Mesenchymal stem cell (in vitro differentiated cells and primary cell): Measurements from ENCODE around the gene INPP4A.

Source experiments
- DNase-seq: peaks from one replicate; pipeline ENCODE4 v3.0.0-alpha.2; 2013
- H2AFZ ChIP-seq: one replicate; pipeline ENCODE4 v1.6.1; 2013; ENCODE audit warnings: low read depth, mild to moderate bottlenecking, control low read depth, inconsistent platforms, low read length, moderate library complexity
- H2AK5ac ChIP-seq: 2 replicates; pipeline ENCODE4 v1.6.1; 2013; ENCODE audit warnings: low read length, moderate library complexity, mild to moderate bottlenecking, inconsistent platforms; ENCODE audit not compliant: severe bottlenecking
- H2BK120ac ChIP-seq: one replicate; pipeline ENCODE4 v1.6.1; 2013; ENCODE audit warnings: low read depth, mild to moderate bottlenecking, inconsistent platforms, low read length, moderate library complexity
- H2BK12ac ChIP-seq, 2 experiments: one replicate each; pipeline ENCODE4 v1.6.1; 2013; ENCODE audit warnings: inconsistent platforms in 2 of 2, low read length in 2 of 2, mild to moderate bottlenecking in 2 of 2, moderate library complexity in 2 of 2, control low read depth in 1 of 2
- H2BK15ac ChIP-seq: one replicate; pipeline ENCODE4 v1.6.1; 2013; ENCODE audit warnings: mild to moderate bottlenecking, low read depth, inconsistent platforms; ENCODE audit not compliant: poor library complexity, severe bottlenecking
- H2BK5ac ChIP-seq: 2 replicates; pipeline ENCODE4 v1.6.1; 2013; ENCODE audit warnings: low read depth, mild to moderate bottlenecking, low read length, control low read depth, inconsistent platforms; ENCODE audit not compliant: poor library complexity, severe bottlenecking
- H3K14ac ChIP-seq, 2 experiments: one replicate each; pipeline ENCODE4 v1.6.1; 2013; ENCODE audit warnings: inconsistent platforms in 2 of 2, low read length in 2 of 2, control low read depth in 1 of 2, mild to moderate bottlenecking in 1 of 2, moderate library complexity in 1 of 2
- H3K18ac ChIP-seq, 2 experiments: one replicate each; pipeline ENCODE4 v1.6.1; 2013; ENCODE audit warnings: inconsistent platforms in 2 of 2, low read length in 2 of 2, control low read depth in 1 of 2, low read depth in 1 of 2, mild to moderate bottlenecking in 1 of 2
- H3K23ac ChIP-seq, 2 experiments: one replicate each; pipeline ENCODE4 v1.6.1; 2013; ENCODE audit warnings: inconsistent platforms in 2 of 2, low read length in 2 of 2, mild to moderate bottlenecking in 2 of 2, moderate library complexity in 2 of 2, control low read depth in 1 of 2
- H3K27ac ChIP-seq: 2 replicates; pipeline ENCODE4 v1.5.1; 2013; ENCODE audit warnings: mild to moderate bottlenecking, moderate library complexity, low read length, control low read depth, inconsistent platforms; ENCODE audit not compliant: poor library complexity, severe bottlenecking
- H3K27me3 ChIP-seq, 2 experiments: 2 replicates each; pipeline versions ENCODE4 v1.6.1 to v1.7.0; 2013; ENCODE audit warnings: low read length in 2 of 2, mild to moderate bottlenecking in 2 of 2, moderate library complexity in 2 of 2, control low read depth in 1 of 2, inconsistent platforms in 1 of 2; ENCODE audit not compliant: control insufficient read depth in 1 of 2, insufficient read depth in 1 of 2
- H3K36me3 ChIP-seq, 2 experiments: 2 replicates each; pipeline versions ENCODE4 v1.6.1 to v1.7.0; 2013; ENCODE audit warnings: low read length in 2 of 2, control low read depth in 1 of 2, inconsistent platforms in 1 of 2, low read depth in 1 of 2, mild to moderate bottlenecking in 1 of 2; ENCODE audit not compliant: insufficient read depth in 2 of 2, control insufficient read depth in 1 of 2
- H3K4ac ChIP-seq, 2 experiments: one replicate each; pipeline ENCODE4 v1.6.1; 2013; ENCODE audit warnings: inconsistent platforms in 2 of 2, low read length in 2 of 2, mild to moderate bottlenecking in 2 of 2, moderate library complexity in 2 of 2, control low read depth in 1 of 2, low read depth in 1 of 2
- H3K4me1 ChIP-seq: 2 replicates; pipeline ENCODE4 v1.6.1; 2013; ENCODE audit warnings: low read depth, low read length, control low read depth; ENCODE audit not compliant: control insufficient read depth, insufficient read depth
- H3K4me2 ChIP-seq: 2 replicates; pipeline ENCODE4 v1.6.1; 2013; ENCODE audit warnings: low read length, mild to moderate bottlenecking, inconsistent platforms; ENCODE audit not compliant: poor library complexity, severe bottlenecking
- H3K4me3 ChIP-seq, 2 experiments: 2 replicates each; pipeline versions ENCODE4 v1.5.1 to v1.7.0; 2013; ENCODE audit warnings: low read length in 2 of 2, mild to moderate bottlenecking in 2 of 2, control low read depth in 1 of 2, low read depth in 1 of 2; ENCODE audit not compliant: insufficient read depth in 1 of 2
- H3K79me1 ChIP-seq: replicated peaks from 2 replicates; pipeline ENCODE4 v1.6.1; 2013; ENCODE audit warnings: mild to moderate bottlenecking, control low read depth, low read length, inconsistent platforms; ENCODE audit not compliant: poor library complexity, severe bottlenecking
- H3K9ac ChIP-seq: 2 replicates; pipeline ENCODE4 v1.7.0; 2013; ENCODE audit warnings: mild to moderate bottlenecking, low read length, moderate library complexity
- H3K9me3 ChIP-seq: 2 replicates; pipeline ENCODE4 v1.7.0; 2013; ENCODE audit warnings: mild to moderate bottlenecking, low read length; ENCODE audit not compliant: control insufficient read depth
- H4K8ac ChIP-seq: one replicate; pipeline ENCODE4 v1.6.1; 2013; ENCODE audit warnings: inconsistent platforms, mild to moderate bottlenecking, low read length, moderate library complexity
- H4K91ac ChIP-seq: one replicate; pipeline ENCODE4 v1.6.1; 2013; ENCODE audit warnings: mild to moderate bottlenecking, low read length, inconsistent platforms
- WGBS: methylation state at CpG from one replicate; pipeline ENCODE4 v1.1.7; 2013; ENCODE audit warnings: mixed read lengths; 5-methylcytosine and 5-hydroxymethylcytosine counted together

The INPP4A gene

GRCh38 chr2:98476192-98476868, 31.7 kb downstream of the INPP4A start:
- Histone ChIP-seq H3K9ac (no peak overlapping the region), H3K4me3 (no peak overlapping the region), H2BK12ac (no peak overlapping the region), H4K91ac (no peak overlapping the region), H3K4me2 (no peak overlapping the region), H4K8ac (no peak overlapping the region), H2AK5ac (no peak overlapping the region), H2BK15ac (no peak overlapping the region), H3K14ac (no peak overlapping the region), H3K27me3 (no peaks in the 10 kb centered on the region), H2BK5ac (no peak overlapping the region), H3K79me1 (peaks cover 57% of the 10 kb centered on the region), H3K23ac (no peak overlapping the region), H2AFZ (no peak overlapping the region), H3K36me3 (peaks cover 0 to 4% of the 10 kb centered on the region in 2 experiments), H3K27ac (no peak overlapping the region), H3K18ac (no peak overlapping the region), H3K9me3 (no peaks in the 10 kb centered on the region), H2BK120ac (no peak overlapping the region), H3K4me1 (peaks cover 16% of the 10 kb centered on the region), H3K4ac (no peak overlapping the region)
- DNase-seq = no peak
- WGBS = 95% methylated on average over 8 of the region's 9 CpGs

- Histone ChIP-seq H2BK120ac (no peak overlapping the region), H3K4me1 (peaks cover 16% of the 10 kb centered on the region), H3K4me2 (no peak overlapping the region), H3K36me3 (no peaks in the 10 kb centered on the region), H3K18ac (no peak overlapping the region), H3K23ac (no peak overlapping the region), H3K14ac (no peak overlapping the region), H2BK12ac (no peak overlapping the region), H4K8ac (no peak overlapping the region), H3K27me3 (no peaks in the 10 kb centered on the region), H4K91ac (no peak overlapping the region), H3K27ac (no peak overlapping the region), H3K79me1 (peaks cover 53% of the 10 kb centered on the region), H2AK5ac (no peak overlapping the region), H2BK5ac (no peak overlapping the region), H3K9ac (no peak overlapping the region), H3K4ac (no peak overlapping the region), H3K9me3 (no peaks in the 10 kb centered on the region), H2BK15ac (no peak overlapping the region), H3K4me3 (no peak overlapping the region), H2AFZ (no peak overlapping the region)
- no peak for DNase-seq
- WGBS = 96% methylated on average over 10 of the region's 10 CpGs
Measured at GRCh38 chr2:98477036-98477435, 32.4 kb downstream of the INPP4A start.

DNA sequence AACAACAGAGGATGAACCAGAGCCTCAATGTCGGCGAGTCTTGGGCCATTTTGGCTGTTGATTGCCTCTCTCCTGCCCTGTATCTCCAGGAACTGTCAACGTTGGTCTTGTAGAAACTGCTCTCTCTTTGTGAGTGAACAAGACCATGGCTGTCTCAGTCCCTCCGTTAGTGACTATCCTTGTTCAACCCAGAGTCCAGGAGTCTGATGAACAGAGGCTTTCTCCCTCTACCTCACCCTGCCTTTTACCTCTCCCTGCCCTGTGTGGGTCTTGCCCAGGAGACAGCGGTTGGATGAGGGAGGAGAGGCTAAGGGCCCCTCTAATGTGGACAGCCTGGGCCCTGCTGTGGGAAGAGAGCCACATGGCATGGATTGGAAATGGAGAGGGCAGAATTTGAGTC, 32.8 kb downstream of the INPP4A start:
- H2AFZ ChIP-seq = no peak overlapping the region
- H2AK5ac ChIP-seq = no peak overlapping the region
- H3K18ac ChIP-seq = no peak overlapping the region
- no peak overlapping the region for H3K23ac ChIP-seq
- H3K4me2 ChIP-seq = no peak overlapping the region
- no peak for DNase-seq
- H3K4ac ChIP-seq = no peak overlapping the region
- no peak overlapping the region for H2BK120ac ChIP-seq
- no peaks in the 10 kb centered on the region for H3K27me3 ChIP-seq
- H3K14ac ChIP-seq = no peak overlapping the region
- H4K8ac ChIP-seq = no peak overlapping the region
- WGBS = 93% methylated on average over 5 of the region's 5 CpGs
- H3K36me3 ChIP-seq = no peaks in the 10 kb centered on the region
- H3K9me3 ChIP-seq = no peaks in the 10 kb centered on the region
- H2BK15ac ChIP-seq = no peak overlapping the region
- no peak overlapping the region for H2BK12ac ChIP-seq
- no peak overlapping the region for H3K9ac ChIP-seq
- peaks cover 16% of the 10 kb centered on the region for H3K4me1 ChIP-seq
- H3K27ac ChIP-seq = no peak overlapping the region
- no peak overlapping the region for H2BK5ac ChIP-seq
- peaks cover 53% of the 10 kb centered on the region for H3K79me1 ChIP-seq
- H3K4me3 ChIP-seq = no peak overlapping the region
- H4K91ac ChIP-seq = no peak overlapping the region

GRCh38 chr2:98478088-98478551, 33.5 kb downstream of the INPP4A start:
- peaks cover 51% of the 10 kb centered on the region for H3K79me1 ChIP-seq
- no peak for DNase-seq
- no peak overlapping the region for H3K4me2 ChIP-seq
- no peak overlapping the region for H2BK5ac ChIP-seq
- no peak overlapping the region for H3K23ac ChIP-seq
- H3K27ac ChIP-seq = no peak overlapping the region
- no peak overlapping the region for H3K9ac ChIP-seq
- H4K8ac ChIP-seq = no peak overlapping the region
- H3K9me3 ChIP-seq = no peaks in the 10 kb centered on the region
- no peak overlapping the region for H3K4me3 ChIP-seq
- no peaks in the 10 kb centered on the region for H3K27me3 ChIP-seq
- H3K4ac ChIP-seq = no peak overlapping the region
- H3K36me3 ChIP-seq = no peaks in the 10 kb centered on the region
- H2AK5ac ChIP-seq = no peak overlapping the region
- no peak overlapping the region for H2BK12ac ChIP-seq
- H4K91ac ChIP-seq = no peak overlapping the region
- H3K14ac ChIP-seq = no peak overlapping the region
- no peak overlapping the region for H2AFZ ChIP-seq
- no peak overlapping the region for H2BK15ac ChIP-seq
- peaks cover 13% of the 10 kb centered on the region for H3K4me1 ChIP-seq
- WGBS = 92% methylated on average over 8 of the region's 8 CpGs
- H3K18ac ChIP-seq = no peak overlapping the region
- H2BK120ac ChIP-seq = no peak overlapping the region
